Endothelial cell of hepatic sinusoid (primary cell): ENCODE measurements around the gene FCAR.
"Not testable (repeated sequence)": the region's sequence is repeated elsewhere in the genome, so short reads cannot be mapped to it uniquely, and the experiment has no call there.

Experiments used
- in situ Hi-C: cut with HindIII; loops from 2 replicates; pipeline ENCODE4 v1.10.0; 2017; ENCODE audit warnings: low sequenced_read_pairs

The FCAR gene

DNA sequence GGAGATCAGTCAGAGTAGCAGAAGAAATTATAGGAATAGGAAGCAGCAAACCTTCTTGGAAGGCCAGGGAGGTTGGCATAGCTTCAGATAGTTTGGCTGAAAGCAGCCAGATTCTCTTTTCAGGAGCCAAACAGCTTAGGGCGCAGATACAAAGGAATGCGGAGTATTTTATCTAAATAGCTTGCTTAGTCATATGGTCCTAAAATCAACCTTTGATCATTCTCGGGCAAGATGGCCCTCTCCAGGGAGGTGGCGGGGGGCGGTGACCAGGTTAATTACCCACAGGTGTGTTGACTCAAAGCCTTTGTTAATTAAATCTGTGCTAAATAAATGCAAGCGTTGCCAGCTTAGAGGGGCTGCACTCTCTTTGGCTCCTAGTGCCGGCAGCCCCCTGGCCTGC, 19.4 kb downstream of the FCAR start:
- in situ Hi-C loops = no loop called here

DNA sequence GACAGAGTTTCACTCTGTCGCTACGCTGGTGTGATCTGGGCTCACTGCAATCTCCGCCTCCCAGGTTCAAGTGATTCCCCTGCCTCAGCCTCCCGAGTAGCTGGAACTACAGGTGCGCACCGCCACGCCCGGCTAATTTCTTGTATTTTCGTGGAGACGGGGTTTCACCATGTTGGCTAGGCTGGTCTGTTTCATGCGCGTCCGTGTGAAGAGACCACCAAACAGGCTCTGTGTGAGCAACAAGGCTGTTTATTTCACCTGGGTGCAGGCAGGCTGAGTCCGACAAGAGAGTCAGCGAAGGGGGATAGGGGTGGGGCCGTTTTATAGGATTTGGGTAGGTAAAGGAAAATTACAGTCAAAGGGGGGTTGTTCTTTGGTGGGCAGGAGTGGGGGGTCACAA, 20.1 kb downstream of the FCAR start:
- in situ Hi-C loops = not testable (repeated sequence)

DNA sequence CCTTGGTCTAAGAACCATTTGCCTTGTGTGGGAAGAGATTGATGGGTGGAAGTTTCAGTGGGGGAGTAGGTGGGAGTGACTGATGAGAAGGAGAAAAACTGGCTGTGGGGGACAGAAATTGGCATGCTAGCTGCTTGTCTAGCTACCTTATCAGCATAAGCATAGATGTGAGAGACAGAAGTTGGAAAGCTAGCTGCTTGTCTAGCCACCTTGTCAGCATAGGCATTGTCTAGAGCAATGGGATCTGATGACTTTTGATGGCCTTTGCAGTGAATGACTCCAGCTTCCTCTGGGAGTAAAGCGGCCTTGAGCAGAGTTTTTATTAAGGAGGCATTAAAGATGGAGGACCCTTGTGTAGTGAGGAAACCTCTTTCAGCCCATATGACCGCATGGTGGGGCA, 22.0 kb downstream of the FCAR start:
- in situ Hi-C loops = no loop called here

DNA sequence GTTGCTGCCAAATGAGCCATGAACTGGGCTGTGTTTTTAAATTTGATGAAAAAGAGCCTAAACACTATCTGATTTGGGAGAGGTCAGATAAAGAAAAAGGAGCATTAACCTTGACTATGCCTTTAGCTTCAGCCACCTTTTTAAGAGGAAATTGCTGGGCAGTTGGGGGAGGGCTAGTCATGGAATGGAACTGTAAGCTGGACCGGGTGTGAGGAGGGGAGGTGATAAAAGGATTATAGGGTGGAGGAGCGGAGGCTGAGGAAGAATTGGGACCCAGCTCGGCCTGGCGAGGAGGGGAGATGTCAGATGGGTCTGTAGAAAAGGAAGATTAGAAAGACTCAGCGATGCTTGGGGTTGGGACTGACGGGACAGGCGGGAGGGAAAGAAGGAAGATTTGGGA, 24.6 kb downstream of the FCAR start:
- in situ Hi-C loops = not testable (repeated sequence)

DNA sequence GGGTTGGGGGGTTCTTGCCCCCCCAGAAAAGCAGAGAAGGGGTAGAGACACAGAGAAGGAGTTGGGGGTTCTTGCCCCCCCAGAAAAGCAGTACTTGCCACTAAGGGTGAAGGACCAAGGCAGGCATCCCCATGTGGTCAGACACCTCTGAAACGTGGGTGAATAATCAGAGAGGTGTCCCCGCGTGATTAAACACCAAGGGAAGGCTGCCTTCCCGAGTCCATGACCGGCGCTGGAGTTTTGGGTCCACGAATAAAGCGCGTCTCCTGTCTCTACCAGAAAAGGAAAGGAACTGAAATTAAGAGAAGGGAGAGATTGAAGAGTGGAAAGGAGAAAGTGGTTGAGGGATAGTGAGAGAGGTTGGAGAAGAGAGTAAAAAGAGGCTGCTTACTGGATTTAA, 25.6 kb downstream of the FCAR start:
- in situ Hi-C loops = not testable (repeated sequence)

DNA sequence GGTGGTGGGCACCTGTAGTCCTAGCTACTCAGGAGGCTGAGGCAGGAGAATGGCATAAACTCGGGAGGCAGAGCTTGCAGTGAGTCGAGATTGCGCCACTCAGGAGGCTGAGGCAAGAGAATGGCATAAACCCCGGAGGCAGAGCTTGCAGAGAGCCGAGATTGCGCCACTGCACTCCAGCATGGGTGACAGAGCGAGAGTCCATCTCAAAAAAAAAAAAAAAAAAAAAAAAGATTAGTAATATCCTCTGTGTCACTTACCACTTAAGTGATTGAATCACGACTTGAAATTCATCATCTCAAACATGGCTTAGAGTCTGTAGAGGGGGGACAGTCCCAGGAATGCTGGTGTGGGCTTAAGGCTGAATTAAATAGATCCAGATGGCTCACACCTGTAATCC, 27.1 kb downstream of the FCAR start:
- in situ Hi-C loops = not testable (repeated sequence)

DNA sequence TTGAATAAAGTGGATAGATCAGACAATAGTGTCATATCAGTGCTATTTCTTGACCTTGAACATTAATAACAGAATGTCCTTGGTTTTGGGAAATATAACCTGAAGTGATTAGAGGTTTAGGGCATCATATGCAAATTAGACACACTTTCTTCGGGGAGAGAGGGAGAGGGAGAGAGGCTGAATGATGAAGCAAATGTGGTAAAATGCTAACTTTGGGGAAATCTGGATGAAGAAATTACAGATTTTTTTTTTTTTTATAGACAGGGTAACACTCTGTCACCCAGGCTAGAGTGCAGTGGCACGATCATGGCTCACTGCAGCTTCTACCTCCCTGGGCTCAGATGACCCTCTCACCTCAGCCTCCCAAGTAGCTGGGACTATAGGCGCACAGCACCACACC, 28.0 kb downstream of the FCAR start:
- in situ Hi-C loops = no loop called here

DNA sequence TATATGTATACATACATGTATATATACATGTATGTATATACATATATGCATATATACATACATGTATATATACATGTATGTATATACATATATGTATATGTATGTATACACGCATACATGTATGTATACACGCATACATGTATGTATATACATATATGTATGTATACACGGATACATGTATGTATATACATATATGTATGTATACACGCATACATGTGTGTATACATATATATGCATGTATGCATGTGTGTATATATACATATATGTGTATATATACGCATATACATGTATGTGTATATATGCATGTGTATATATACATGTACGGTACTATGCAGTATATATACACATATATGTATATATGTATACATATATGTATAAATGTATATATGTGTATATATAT, 29.3 kb downstream of the FCAR start:
- in situ Hi-C loops = no loop called here

DNA sequence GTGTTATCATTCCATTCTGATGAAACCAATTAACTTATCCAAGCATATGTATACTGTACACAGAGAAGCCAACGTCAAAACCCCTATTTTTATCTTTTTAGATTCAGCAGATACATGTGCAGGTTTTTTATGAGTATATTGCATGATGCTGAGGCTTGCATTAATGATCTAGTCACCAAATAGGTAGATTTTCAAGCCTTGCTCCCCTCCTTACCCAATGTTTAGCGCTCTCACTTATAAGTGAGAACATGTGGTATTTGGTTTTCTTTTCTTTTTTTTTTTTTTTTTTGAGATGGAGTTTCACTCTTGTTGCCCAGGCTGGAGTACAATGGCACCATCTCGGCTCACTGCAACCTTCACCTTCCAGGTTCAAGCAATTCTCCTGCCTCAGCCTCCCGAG, 30.2 kb downstream of the FCAR start:
- in situ Hi-C loops = not testable (repeated sequence)

DNA sequence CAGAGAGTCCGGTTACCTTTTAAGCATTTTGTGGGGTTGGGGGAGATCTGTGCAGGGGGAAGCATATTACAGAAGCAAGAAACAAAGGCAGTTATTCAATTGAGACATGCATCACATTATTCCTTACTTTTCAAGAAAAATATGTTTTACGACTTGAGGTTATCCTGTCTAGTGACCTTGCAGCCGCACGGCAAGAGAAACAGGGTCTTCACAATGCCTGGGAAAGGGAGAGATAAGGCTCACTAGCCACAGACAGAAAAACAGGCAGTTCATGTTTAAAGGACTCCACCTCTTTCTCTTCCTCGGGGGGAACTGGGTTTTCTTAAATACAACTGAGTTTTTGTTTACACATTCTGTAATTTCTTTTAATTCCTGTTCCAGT, 31.4 kb downstream of the FCAR start:
- in situ Hi-C loops = no loop called here

DNA sequence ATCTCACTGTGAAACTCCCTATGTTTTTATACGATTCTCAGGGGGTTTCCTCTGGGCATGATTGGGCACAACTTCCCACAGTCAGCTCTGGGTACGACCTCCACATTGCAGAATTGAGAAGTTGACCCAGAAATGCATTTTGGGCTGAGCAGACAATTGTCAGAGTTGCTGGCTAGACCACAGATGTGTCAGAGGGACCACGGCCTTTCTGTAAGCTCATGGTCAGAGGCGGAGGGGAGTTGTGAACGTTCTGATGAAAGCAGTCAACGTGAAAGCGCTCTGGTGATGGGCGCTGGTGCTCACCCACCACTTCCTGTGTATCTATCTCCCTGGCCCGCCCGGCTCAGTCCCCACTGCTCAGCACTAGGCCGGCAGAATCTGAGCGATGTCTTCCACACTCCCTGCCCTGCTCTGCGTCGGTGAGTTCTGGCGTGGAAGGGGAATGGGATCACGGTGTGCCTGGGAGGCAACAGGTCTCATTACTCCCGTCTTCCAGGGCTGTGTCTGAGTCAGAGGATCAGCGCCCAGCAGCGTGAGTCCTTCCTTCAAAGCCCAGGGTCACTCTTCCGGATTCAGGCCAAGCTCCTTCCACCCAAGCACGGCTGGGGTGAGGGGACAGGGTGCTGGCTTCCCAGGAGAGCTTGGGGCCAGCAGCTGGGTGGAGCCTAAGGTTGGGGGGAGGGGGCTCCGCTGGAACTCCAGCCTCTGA, 31.9 kb downstream of the FCAR start, which contains the start of gene NCR1:
Gene NCR1 (plus strand): TSS at position 346 of the 709 bp plus-strand sequence. CDS start 40 bp downstream, at position 386.
- in situ Hi-C loops = no loop called here

DNA sequence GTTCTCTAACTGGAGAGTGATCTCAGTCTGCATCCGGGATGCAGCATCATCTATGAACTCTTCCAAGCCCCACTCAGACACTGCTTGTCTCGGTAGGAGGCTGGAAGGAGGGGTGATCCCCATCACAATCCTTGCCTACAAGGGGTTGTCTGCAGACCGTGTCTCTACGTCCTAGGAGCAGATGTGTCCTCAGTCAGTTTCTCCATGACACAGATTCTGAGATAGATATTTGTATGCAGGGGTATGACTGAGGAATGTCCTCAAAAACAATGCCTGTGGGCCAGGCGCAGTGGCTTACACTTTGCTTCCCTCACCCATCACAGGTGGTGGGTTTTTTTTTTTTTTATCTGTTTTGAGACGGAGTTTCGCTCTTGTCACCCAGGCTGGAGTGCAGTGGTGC, 32.8 kb downstream of the FCAR start:
- in situ Hi-C loops = no loop called here

DNA sequence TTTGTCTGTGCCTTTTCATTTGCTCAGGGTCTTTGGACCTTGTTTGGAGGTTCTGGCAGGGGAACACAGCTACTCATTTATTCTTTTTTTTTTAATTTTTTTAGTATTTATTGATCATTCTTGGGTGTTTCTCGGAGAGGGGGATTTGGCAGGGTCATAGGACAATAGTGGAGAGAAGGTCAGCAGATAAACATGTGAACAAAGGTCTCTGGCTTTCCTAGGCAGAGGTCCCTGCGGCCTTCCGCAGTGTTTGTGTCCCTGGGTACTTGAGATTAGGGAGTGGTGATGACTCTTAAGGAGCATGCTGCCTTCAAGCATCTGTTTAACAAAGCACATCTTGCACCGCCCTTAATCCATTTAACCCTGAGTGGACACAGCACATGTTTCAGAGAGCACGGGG, 33.9 kb downstream of the FCAR start:
- in situ Hi-C loops = not testable (repeated sequence)

DNA sequence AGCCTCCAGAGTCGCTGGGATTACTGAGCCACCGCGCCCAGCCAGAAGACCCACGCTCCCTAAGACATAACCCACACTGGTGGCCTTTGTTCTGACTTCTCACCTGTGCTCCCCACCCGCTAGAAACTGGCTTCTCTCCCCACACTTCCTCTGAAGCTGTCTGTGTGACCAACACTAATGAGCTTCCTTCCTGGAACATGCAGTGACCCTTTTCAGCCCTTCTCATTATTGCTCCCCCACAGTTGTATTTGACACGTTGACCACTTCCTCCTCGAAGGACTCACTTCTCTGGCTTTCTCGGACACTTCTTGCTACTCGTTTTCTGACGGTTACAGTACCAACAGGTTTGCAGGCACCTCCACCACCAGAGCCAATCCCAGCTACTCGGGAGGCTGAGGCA, 42.8 kb downstream of the FCAR start:
- in situ Hi-C loops = no loop called here

DNA sequence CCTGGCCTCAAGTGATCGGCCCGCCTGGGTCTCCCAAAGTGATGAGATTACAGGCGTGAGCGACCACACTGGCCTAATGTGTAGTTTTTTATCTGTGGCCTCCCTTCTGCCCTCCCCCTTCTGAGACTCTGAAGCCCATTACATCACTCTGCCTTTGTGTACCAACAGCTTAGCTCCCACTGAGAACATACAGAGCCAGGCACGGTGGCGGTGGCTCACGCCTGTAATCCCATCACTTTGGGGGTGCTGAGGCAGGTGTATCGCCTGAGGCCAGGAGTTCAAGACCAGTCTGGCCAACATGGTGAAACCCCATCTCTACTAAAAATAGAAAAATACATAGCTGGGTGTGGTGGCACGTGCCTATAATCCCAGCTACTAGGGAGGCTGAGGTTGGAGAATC, 44.5 kb downstream of the FCAR start:
- in situ Hi-C loops = no loop called here

DNA sequence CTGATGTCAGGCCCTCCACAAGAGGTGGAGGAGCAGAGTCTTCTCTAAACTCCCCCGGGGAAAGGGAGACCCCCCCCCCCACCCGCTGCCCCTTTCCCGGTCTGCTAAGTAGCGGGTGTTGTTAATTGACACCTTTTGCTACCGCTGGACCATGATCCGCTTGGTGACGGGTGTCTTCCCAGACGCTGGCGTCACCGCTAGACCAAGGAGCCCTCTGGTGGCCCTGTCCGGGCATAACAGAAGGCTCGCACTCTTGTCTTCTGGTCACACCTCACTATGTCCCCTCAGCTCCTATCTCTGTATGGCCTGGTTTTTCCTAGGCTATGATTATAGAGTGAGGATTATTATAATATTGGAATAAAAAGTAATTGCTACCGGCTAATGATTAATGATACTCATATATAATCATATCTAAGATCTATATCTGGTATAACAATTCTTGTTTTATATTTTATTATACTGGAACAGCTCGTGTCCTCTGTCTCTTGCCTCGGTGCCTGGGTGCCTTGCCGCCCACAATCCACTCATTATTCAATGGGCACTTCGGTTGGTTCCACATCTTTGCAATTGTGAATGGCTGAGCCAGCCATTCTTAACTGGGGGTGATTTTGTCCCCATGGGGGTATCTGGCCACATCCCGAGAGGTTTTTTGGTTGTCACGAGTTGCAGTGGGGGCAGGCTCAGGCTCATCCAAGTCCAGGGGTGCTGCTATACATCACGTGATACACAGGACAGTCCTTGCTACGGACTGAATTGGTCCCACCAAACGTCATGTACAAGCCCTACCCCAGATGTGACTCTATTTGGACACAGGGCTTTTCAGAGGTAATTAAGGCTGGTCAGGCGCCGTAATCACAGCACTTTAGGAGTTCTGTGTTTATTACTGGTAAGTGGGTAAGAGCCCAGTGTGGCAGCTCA, 45.9 kb downstream of the FCAR start:
- in situ Hi-C loops = not testable (repeated sequence)

DNA sequence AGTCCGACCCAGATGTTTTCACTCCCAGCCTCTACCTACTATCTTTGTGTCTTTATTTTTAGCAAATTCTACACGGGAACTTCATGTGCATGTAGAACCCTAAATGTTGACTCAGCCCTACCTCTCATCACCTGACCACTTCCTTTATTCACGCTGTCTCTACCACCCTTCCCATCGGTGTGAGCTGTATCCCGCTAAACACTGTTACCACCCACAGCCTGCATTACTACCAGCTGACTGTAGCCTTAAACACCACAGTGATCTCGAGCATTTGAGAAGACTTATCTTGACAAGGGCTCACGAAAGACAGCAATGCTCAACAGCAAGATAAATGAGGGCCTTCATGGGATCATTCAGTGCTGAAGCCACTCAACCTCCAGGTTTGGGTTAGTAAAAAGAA, 47.0 kb downstream of the FCAR start:
- in situ Hi-C loops = no loop called here

DNA sequence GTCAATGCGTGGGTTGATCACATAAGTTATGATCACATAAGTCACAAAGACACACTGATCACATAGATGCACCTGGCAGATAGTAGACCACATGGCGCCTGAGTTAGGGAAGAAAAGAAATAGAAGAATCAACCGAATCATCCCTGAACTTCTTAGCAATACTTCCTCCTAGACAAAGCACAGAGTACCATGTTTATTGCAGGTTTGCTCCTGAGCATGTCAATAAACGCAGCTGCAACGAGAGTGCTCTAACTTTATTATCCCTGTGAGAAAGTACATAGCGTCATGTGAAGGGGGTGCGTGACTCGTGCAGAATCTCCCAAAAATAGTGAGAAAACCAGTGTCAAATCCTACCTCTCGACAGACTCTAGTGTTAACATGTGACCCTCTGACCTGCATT, 49.2 kb downstream of the FCAR start:
- in situ Hi-C loops = no loop called here

DNA sequence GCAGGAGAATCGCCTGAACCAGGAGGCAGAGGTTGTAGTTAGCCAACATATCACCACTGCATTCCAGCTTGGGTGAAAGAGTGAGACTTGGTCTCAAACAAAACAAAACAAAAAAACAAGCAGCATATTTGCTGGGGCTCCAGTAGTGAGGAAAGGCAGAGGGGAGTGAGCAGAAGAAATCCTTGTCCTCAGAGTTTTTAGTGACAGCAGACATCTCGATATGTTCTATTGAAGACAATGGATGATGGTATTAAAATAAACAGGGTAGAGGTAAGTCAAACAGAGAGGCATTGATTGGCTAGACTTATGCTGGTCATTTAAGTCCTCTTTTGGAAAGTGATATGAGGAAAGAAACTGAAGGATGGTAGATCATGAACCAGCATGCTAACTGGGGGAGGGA, 54.3 kb downstream of the FCAR start:
- in situ Hi-C loops = no loop called here

DNA sequence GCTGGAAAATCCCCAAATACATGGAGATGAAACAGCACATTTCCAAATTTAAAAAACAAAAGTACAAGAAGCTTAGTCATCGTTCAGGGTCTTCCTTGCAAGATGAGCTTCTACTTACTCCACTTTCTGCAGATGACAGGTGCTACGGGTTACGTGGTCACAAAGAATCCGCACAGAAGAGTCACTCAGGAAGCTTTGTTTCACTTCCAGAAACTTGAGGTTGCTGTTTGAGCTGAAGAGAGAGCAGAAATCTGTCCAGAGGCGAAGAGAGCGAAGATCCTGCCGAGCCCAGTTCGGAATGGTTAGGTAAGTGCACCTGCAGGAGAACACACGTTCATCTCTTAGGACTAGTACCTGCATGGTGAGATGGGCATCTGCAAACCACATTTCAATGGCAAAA, 63.9 kb downstream of the FCAR start:
- in situ Hi-C loops = no loop called here

DNA sequence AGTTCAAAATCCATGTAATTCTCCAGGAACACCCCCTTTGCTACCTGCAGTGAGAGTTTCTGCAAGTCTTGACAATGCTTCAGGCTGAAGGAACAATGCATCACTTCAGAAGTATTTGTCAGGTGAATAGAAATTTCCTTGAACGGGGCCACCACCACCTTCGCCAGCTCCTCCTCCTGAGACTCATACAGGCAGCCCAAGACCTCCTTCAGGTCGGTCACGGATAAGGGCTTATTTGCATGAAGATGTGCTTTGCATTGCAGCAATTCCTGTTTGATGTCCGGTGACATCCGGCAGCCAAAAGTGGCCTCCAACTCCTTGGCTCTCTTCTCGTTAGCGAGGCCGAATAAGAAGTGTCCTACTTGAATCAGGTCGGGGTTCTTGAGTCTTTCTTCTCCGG, 64.9 kb downstream of the FCAR start:
- in situ Hi-C loops = no loop called here

DNA sequence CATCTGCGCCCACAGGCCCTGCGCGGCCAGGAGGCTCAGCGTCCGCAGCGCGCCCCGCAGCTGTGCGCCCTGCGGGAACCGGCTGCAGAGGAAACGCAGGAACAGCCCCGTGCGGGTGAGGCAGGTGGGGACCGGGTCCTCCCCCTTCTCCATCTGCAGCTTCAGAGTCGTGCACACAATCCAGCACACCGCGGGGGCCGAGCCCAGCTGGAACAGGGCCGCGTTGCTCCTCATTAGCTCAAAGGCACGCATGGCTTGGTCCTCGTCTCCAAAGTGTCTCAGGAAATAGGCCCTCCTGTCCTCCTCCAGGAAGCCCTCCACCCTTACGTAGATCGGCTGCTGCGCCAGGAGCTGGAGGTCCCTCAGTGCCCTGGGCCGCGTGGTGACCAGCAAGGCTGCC, 65.5 kb downstream of the FCAR start:
- in situ Hi-C loops = not testable (repeated sequence)
